IMR-90 (cell line): ENCODE data around the gene NXPH4.

ENCODE experiments used
- BHLHE40 ChIP-seq: fragments of 150-350 bp; IDR thresholded peaks from 2 replicates; pipeline ENCODE4 v1.6.1; 2016; ENCODE audit warnings: mild to moderate bottlenecking, low read depth, low read length
- CHD1 ChIP-seq: IDR thresholded peaks from 2 replicates; pipeline ENCODE4 v1.6.1; 2012; ENCODE audit warnings: low read depth, low read length, improper control_type of control experiment
- CTCF ChIP-seq: conservative IDR thresholded peaks from 2 replicates; pipeline ENCODE4 v1.5.1; 2012; ENCODE audit warnings: mild to moderate bottlenecking, low read depth, low read length, improper control_type of control experiment
- FOS ChIP-seq: fragments of 150-350 bp; IDR thresholded peaks from 2 replicates; pipeline ENCODE4 v1.6.1; 2016; ENCODE audit warnings: low read depth, low read length
- MAZ ChIP-seq: IDR thresholded peaks from 2 replicates; pipeline ENCODE4 v1.6.1; 2012; ENCODE audit warnings: low read depth, mild to moderate bottlenecking, low read length, improper control_type of control experiment, moderate library complexity, borderline replicate concordance
- MXI1 ChIP-seq: IDR thresholded peaks from 2 replicates; pipeline ENCODE4 v1.6.1; 2012; ENCODE audit warnings: low read depth, mild to moderate bottlenecking, low read length, moderate library complexity, borderline replicate concordance
- NFE2L2 ChIP-seq: fragments of 150-350 bp; IDR thresholded peaks from 2 replicates; pipeline ENCODE4 v1.6.1; 2016; ENCODE audit warnings: low read depth, mild to moderate bottlenecking, low read length
- POLR2A ChIP-seq: IDR thresholded peaks from 2 replicates; pipeline ENCODE4 v1.6.1; 2012; ENCODE audit warnings: mild to moderate bottlenecking, low read depth, low read length
- RAD21 ChIP-seq: IDR thresholded peaks from 2 replicates; pipeline ENCODE4 v1.6.1; 2012; ENCODE audit warnings: low read length, improper control_type of control experiment
- RCOR1 ChIP-seq: IDR thresholded peaks from 2 replicates; pipeline ENCODE4 v1.6.1; 2012; ENCODE audit warnings: mild to moderate bottlenecking, low read length, improper control_type of control experiment; ENCODE audit not compliant: insufficient replicate concordance
- USF2 ChIP-seq: fragments of 150-350 bp; IDR thresholded peaks from 2 replicates; pipeline ENCODE4 v1.6.1; 2017; ENCODE audit warnings: mild to moderate bottlenecking, antibody characterized with exemption, low read length, low read depth

GRCh38 chr12:57191410-57191809, 25.2 kb upstream of the NXPH4 start:
- TF ChIP-seq CTCF = no peak
- no peak for TF ChIP-seq USF2
- no peak for TF ChIP-seq POLR2A
- no peak for TF ChIP-seq MXI1
- no peak for TF ChIP-seq FOS
- TF ChIP-seq CHD1 = no peak
- no peak for TF ChIP-seq NFE2L2
- no peak for TF ChIP-seq BHLHE40
- TF ChIP-seq RAD21 = no peak
- TF ChIP-seq MAZ = no peak
- TF ChIP-seq RCOR1 = no peak
